GM23338 (cell line): Measurements from ENCODE around the gene CRACDL. TPM values are rescaled to one million over a fixed set of nuclear protein-coding genes. Genes with fewer than 3 reads are reported as not detected.

Source experiments
- CREB1 ChIP-seq: fragments of 250-450 bp; sonication (Bioruptor Pico); IDR thresholded peaks from 2 replicates; pipeline ENCODE4 v1.5.0; 2020; ENCODE audit warnings: low read depth, mild to moderate bottlenecking, moderate library complexity
- EZH2 ChIP-seq: fragments of 200-600 bp; sonication (generic); IDR thresholded peaks from one replicate; pipeline ENCODE4 v1.8.0; 2017; ENCODE audit warnings: antibody characterized with exemption, mild to moderate bottlenecking, low read depth; ENCODE audit not compliant: unreplicated experiment
- NANOG ChIP-seq: IDR thresholded peaks from 2 replicates; pipeline ENCODE4 v1.6.1; 2016; ENCODE audit warnings: antibody characterized with exemption, borderline replicate concordance
- POLR2AphosphoS5 ChIP-seq: IDR thresholded peaks from 2 replicates; pipeline ENCODE4 v1.6.1; 2016; ENCODE audit warnings: antibody characterized with exemption, low read depth
- polyA plus RNA-seq: library from polyadenylated mRNA; unstranded; fragments of >200 nt; fragmentation: Nextera tagmentation; extraction: Ambion mirVana; gene quantifications from 2 replicates; pipeline ENCODE4 v1.2.1, GENCODE V29; 2016
- total RNA-seq: library from RNA; depleted of rRNA; stranded (reverse); fragments of >200 nt; shearing (Covaris generic); gene quantifications from 2 replicates; pipeline ENCODE4 v1.2.3, GENCODE V29; 2014
- TF ChIP-seq, protein P1 (sequence below): fragments of 250-450 bp; sonication (Bioruptor Pico); IDR thresholded peaks from 2 replicates; pipeline ENCODE4 v1.5.0; 2020; ENCODE audit warnings: mild to moderate bottlenecking, moderate library complexity
- TF ChIP-seq, protein P2 (sequence below), 2 experiments: fragments of 200-600 bp in 1 of 2; sonication (generic) in 1 of 2; conservative IDR thresholded peaks; 2 replicates each; pipeline versions ENCODE4 v1.5.1 to v1.6.1; 2016 to 2017; ENCODE audit warnings: antibody characterized with exemption in 2 of 2, low read depth in 2 of 2, mild to moderate bottlenecking in 2 of 2, moderate library complexity in 1 of 2
- TF ChIP-seq, protein P3 (sequence below): IDR thresholded peaks from 2 replicates; pipeline ENCODE4 v1.6.1; 2016; ENCODE audit warnings: antibody characterized with exemption

The CRACDL gene
- total and polyA plus RNA-seq, 2 experiments from 2014 or later: 0.14 to 0.16 TPM

DNA sequence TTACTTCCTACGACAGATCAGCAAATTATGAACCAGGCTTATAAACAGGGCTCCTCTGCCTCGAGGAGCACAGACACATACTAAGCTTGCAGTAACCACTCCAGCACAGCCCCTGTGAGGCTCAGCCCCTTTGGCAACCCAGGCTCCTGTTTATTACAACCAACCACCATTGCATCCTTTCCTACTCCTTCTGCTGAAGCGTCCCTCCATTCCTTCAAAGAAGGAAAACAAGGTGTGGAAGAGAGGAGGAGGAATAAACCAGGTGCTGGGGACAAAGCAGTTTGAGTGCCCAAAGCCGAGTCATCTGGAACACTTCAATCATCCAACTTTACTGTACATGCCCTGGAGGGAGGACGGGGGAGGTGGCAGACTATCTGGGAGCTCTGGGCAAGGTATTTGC, 117.9 kb downstream of the CRACDL start (continued):
- TF ChIP-seq, protein P1, sequence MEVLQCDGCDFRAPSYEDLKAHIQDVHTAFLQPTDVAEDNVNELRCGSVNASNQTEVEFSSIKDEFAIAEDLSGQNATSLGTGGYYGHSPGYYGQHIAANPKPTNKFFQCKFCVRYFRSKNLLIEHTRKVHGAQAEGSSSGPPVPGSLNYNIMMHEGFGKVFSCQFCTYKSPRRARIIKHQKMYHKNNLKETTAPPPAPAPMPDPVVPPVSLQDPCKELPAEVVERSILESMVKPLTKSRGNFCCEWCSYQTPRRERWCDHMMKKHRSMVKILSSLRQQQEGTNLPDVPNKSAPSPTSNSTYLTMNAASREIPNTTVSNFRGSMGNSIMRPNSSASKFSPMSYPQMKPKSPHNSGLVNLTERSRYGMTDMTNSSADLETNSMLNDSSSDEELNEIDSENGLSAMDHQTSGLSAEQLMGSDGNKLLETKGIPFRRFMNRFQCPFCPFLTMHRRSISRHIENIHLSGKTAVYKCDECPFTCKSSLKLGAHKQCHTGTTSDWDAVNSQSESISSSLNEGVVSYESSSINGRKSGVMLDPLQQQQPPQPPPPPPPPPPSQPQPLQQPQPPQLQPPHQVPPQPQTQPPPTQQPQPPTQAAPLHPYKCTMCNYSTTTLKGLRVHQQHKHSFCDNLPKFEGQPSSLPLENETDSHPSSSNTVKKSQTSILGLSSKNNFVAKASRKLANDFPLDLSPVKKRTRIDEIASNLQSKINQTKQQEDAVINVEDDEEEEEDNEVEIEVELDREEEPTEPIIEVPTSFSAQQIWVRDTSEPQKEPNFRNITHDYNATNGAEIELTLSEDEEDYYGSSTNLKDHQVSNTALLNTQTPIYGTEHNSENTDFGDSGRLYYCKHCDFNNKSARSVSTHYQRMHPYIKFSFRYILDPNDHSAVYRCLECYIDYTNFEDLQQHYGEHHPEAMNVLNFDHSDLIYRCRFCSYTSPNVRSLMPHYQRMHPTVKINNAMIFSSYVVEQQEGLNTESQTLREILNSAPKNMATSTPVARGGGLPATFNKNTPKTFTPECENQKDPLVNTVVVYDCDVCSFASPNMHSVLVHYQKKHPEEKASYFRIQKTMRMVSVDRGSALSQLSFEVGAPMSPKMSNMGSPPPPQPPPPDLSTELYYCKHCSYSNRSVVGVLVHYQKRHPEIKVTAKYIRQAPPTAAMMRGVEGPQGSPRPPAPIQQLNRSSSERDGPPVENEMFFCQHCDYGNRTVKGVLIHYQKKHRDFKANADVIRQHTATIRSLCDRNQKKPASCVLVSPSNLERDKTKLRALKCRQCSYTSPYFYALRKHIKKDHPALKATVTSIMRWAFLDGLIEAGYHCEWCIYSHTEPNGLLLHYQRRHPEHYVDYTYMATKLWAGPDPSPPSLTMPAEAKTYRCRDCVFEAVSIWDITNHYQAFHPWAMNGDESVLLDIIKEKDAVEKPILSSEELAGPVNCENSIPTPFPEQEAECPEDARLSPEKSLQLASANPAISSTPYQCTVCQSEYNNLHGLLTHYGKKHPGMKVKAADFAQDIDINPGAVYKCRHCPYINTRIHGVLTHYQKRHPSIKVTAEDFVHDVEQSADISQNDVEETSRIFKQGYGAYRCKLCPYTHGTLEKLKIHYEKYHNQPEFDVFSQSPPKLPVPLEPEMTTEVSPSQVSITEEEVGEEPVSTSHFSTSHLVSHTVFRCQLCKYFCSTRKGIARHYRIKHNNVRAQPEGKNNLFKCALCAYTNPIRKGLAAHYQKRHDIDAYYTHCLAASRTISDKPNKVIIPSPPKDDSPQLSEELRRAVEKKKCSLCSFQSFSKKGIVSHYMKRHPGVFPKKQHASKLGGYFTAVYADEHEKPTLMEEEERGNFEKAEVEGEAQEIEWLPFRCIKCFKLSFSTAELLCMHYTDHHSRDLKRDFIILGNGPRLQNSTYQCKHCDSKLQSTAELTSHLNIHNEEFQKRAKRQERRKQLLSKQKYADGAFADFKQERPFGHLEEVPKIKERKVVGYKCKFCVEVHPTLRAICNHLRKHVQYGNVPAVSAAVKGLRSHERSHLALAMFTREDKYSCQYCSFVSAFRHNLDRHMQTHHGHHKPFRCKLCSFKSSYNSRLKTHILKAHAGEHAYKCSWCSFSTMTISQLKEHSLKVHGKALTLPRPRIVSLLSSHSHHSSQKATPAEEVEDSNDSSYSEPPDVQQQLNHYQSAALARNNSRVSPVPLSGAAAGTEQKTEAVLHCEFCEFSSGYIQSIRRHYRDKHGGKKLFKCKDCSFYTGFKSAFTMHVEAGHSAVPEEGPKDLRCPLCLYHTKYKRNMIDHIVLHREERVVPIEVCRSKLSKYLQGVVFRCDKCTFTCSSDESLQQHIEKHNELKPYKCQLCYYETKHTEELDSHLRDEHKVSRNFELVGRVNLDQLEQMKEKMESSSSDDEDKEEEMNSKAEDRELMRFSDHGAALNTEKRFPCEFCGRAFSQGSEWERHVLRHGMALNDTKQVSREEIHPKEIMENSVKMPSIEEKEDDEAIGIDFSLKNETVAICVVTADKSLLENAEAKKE (CRISPR knock-in tag): no peak
- TF ChIP-seq, protein P2, sequence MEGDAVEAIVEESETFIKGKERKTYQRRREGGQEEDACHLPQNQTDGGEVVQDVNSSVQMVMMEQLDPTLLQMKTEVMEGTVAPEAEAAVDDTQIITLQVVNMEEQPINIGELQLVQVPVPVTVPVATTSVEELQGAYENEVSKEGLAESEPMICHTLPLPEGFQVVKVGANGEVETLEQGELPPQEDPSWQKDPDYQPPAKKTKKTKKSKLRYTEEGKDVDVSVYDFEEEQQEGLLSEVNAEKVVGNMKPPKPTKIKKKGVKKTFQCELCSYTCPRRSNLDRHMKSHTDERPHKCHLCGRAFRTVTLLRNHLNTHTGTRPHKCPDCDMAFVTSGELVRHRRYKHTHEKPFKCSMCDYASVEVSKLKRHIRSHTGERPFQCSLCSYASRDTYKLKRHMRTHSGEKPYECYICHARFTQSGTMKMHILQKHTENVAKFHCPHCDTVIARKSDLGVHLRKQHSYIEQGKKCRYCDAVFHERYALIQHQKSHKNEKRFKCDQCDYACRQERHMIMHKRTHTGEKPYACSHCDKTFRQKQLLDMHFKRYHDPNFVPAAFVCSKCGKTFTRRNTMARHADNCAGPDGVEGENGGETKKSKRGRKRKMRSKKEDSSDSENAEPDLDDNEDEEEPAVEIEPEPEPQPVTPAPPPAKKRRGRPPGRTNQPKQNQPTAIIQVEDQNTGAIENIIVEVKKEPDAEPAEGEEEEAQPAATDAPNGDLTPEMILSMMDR (conservative IDR thresholded peaks at IDR 0.05; ENCODE audit: low read depth in 2 of 2): no peak
- TF ChIP-seq CREB1 (CRISPR knock-in tag) (no peak), POLR2AphosphoS5 (no peak), NANOG (no peak), EZH2 (no peak)
- TF ChIP-seq, protein P3, sequence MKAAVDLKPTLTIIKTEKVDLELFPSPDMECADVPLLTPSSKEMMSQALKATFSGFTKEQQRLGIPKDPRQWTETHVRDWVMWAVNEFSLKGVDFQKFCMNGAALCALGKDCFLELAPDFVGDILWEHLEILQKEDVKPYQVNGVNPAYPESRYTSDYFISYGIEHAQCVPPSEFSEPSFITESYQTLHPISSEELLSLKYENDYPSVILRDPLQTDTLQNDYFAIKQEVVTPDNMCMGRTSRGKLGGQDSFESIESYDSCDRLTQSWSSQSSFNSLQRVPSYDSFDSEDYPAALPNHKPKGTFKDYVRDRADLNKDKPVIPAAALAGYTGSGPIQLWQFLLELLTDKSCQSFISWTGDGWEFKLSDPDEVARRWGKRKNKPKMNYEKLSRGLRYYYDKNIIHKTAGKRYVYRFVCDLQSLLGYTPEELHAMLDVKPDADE: no peak
